ENCODE measurements around the gene TCAIM. TPM values are rescaled to one million over a fixed set of nuclear protein-coding genes. Genes with fewer than 3 reads are reported as not detected.

TCAIM gene
- total and polyA plus RNA-seq, 2 donors (not counting 3 experiments of a cell fraction or from before 2014, with no cell fraction given): 9.2 to 18.2 TPM

DNA sequence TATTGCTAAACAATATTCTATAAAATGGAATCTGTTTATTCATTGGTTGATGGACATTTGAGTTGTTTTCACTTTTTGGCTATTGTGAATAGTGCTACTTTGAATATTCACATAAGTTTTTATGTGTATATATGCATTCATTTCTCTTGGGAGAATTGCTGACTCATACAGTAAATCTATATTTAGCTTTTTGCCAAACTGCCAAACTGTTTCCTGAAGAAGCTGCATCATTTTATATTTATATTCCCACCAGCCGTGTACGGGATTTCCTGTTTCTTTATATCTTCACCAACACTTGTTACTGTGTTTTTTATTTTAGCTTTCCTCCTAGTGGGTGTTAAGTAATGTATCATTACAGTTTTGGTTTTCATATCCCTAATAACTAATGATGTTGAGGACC lies 12.5 kb upstream of the TCAIM start:
- DNase-seq (ENCODE audit: low read depth, low spot score): peak; percentile 12
- no peak overlapping the region for H3K4me2 ChIP-seq (ENCODE audit: insufficient read depth, low read length)
- no peaks in the 10 kb centered on the region for H3K36me3 ChIP-seq (ENCODE audit: control insufficient read depth in 2 of 2, extremely low read depth in 1 of 2, insufficient read depth in 2 of 2, low read length in 2 of 2)
- intact Hi-C loops (cut with micrococcal nuclease) (loop anchor here (10.0 kb wide), 1 partner anchor 299 kb away; the partner anchor contains the start of gene ZNF197), dilution Hi-C loops (cut with MboI; ENCODE audit: extremely low pct_ligation_motif_present, low sequenced_read_pairs) (no loop called here)
- H3K4me1 ChIP-seq (ENCODE audit: control insufficient read depth, extremely low read depth, insufficient read depth, low read length): no peaks in the 10 kb centered on the region
- CTCF ChIA-PET: no interaction called here
- no peak overlapping the region for H3K27ac ChIP-seq (ENCODE audit: insufficient read depth, low read depth, low read length)
- no TSS peak for BruUV-seq (replicated peaks)
- no peak overlapping the region for H3K4me3 ChIP-seq (replicated peaks in 1 of 3; ENCODE audit: insufficient read depth in 1 of 3, low read depth in 1 of 3, low read length in 3 of 3)
- no peaks in the 10 kb centered on the region for H4K20me1 ChIP-seq (replicated peaks; ENCODE audit: control insufficient read depth, extremely low read depth, insufficient read depth, low read length)
- H2AFZ ChIP-seq (ENCODE audit: low read depth, low read length): no peak overlapping the region
- no peaks in the 10 kb centered on the region for H3K9me3 ChIP-seq (replicated peaks; ENCODE audit: control insufficient read depth, insufficient read depth, low read length)
- no peak overlapping the region for H3K9ac ChIP-seq (replicated peaks; ENCODE audit: extremely low read depth, insufficient read depth, low read length)
- POLR2A ChIA-PET: no interaction called here
- no peaks in the 10 kb centered on the region for H3K79me2 ChIP-seq (ENCODE audit: control insufficient read depth, insufficient read depth, low read length)
- TF ChIP-seq POLR2AphosphoS5 (IDR thresholded peaks at IDR 0.05; ENCODE audit: insufficient read depth, low read depth, low read length) (no peak), FOS (IDR thresholded peaks at IDR 0.05; ENCODE audit: borderline replicate concordance, insufficient read depth, low read length) (no peak), JUN (IDR thresholded peaks at IDR 0.05; ENCODE audit: borderline replicate concordance, insufficient read depth, insufficient read length, low read depth) (no peak), GATA2 (IDR thresholded peaks at IDR 0.05; ENCODE audit: insufficient read depth, insufficient read length, low read depth, low read length) (no peak), MYC (IDR thresholded peaks at IDR 0.05; ENCODE audit: low read depth, low read length) (no peak), POLR2A (IDR thresholded peaks at IDR 0.05; ENCODE audit: low read depth, low read length) (no peak), EZH2 (IDR thresholded peaks at IDR 0.05; ENCODE audit: borderline replicate concordance, low read depth, low read length, severe bottlenecking) (no peak)
- TF ChIP-seq, protein P1, sequence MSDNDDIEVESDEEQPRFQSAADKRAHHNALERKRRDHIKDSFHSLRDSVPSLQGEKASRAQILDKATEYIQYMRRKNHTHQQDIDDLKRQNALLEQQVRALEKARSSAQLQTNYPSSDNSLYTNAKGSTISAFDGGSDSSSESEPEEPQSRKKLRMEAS (IDR thresholded peaks at IDR 0.05; ENCODE audit: insufficient read depth, insufficient read length): no peak
- TF ChIP-seq, protein P2, sequence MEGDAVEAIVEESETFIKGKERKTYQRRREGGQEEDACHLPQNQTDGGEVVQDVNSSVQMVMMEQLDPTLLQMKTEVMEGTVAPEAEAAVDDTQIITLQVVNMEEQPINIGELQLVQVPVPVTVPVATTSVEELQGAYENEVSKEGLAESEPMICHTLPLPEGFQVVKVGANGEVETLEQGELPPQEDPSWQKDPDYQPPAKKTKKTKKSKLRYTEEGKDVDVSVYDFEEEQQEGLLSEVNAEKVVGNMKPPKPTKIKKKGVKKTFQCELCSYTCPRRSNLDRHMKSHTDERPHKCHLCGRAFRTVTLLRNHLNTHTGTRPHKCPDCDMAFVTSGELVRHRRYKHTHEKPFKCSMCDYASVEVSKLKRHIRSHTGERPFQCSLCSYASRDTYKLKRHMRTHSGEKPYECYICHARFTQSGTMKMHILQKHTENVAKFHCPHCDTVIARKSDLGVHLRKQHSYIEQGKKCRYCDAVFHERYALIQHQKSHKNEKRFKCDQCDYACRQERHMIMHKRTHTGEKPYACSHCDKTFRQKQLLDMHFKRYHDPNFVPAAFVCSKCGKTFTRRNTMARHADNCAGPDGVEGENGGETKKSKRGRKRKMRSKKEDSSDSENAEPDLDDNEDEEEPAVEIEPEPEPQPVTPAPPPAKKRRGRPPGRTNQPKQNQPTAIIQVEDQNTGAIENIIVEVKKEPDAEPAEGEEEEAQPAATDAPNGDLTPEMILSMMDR (IDR thresholded peaks at IDR 0.05; ENCODE audit: extremely low read depth in 1 of 2, insufficient read depth in 1 of 2, low read depth in 1 of 2, low read length in 2 of 2): no peak
- FAIRE-seq: no peak
- peaks cover 3 to 4% of the 10 kb centered on the region in 2 experiments for H3K27me3 ChIP-seq (ENCODE audit: control insufficient read depth in 2 of 2, insufficient read depth in 2 of 2, low read length in 2 of 2)
- H3K9me1 ChIP-seq (replicated peaks; ENCODE audit: control insufficient read depth, extremely low read depth, insufficient read depth, low read length): peaks cover 2% of the 10 kb centered on the region
